Liver (tissue), 3 donors: ENCODE results near the gene NCBP1.

Experiments
- GABPA ChIP-seq, 2 donors: IDR thresholded peaks in 1 of 2; conservative IDR thresholded peaks in 1 of 2; 2 replicates each; pipeline ENCODE4 v1.6.1; 2016; ENCODE audit warnings: antibody characterized with exemption in 2 of 2, mild to moderate bottlenecking in 1 of 2, moderate library complexity in 1 of 2
- RAD21 ChIP-seq, 2 donors: IDR thresholded peaks; 2 replicates each; pipeline ENCODE4 v1.6.1; 2016; ENCODE audit warnings: antibody characterized with exemption in 2 of 2, mild to moderate bottlenecking in 2 of 2
- REST ChIP-seq: IDR thresholded peaks from 2 replicates; pipeline ENCODE4 v1.6.1; 2016; ENCODE audit warnings: antibody characterized with exemption, mild to moderate bottlenecking
- TF ChIP-seq, protein P1 (sequence below): fragments of 150-350 bp; IDR thresholded peaks from 2 replicates; pipeline ENCODE4 v1.5.1; 2017; ENCODE audit warnings: improper control_type of control experiment, low read depth, low read length; ENCODE audit not compliant: missing input control
- donor health status: healthy.
- donor health status: healthy.

DNA sequence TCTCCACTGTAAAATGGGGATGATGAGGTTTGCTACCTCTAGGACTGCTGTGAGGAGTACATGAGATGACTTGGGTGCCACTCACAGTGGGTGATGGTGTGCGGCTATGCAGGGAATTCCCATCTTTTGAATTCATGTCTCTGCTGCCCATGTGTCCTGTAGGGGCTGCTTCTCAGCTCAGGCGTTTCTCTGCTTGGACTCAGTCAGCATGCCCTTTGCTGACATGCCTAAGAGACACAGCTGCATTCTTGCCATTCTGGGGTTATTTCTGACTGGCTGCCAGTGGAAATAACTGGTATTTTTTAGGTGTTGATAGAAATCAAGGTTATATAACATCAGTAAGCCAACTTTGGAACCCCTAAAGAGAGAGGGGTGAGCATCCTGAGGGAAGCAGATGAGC lies 87.8 kb downstream of the NCBP1 start:
- TF ChIP-seq, protein P1, sequence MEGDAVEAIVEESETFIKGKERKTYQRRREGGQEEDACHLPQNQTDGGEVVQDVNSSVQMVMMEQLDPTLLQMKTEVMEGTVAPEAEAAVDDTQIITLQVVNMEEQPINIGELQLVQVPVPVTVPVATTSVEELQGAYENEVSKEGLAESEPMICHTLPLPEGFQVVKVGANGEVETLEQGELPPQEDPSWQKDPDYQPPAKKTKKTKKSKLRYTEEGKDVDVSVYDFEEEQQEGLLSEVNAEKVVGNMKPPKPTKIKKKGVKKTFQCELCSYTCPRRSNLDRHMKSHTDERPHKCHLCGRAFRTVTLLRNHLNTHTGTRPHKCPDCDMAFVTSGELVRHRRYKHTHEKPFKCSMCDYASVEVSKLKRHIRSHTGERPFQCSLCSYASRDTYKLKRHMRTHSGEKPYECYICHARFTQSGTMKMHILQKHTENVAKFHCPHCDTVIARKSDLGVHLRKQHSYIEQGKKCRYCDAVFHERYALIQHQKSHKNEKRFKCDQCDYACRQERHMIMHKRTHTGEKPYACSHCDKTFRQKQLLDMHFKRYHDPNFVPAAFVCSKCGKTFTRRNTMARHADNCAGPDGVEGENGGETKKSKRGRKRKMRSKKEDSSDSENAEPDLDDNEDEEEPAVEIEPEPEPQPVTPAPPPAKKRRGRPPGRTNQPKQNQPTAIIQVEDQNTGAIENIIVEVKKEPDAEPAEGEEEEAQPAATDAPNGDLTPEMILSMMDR, result no peak
- TF ChIP-seq GABPA (IDR thresholded peaks at IDR 0.05 in 1 of 2, conservative IDR thresholded peaks at IDR 0.05 in 1 of 2) (no peak), REST (no peak), RAD21 (IDR thresholded peaks at IDR 0.05) (no peak)
